CD4-positive, alpha-beta T cell (primary cell): Measurements from ENCODE around the gene AQP1. TPM values are rescaled to one million over a fixed set of nuclear protein-coding genes. Genes with fewer than 3 reads are reported as not detected.

Experiments
- ATAC-seq: fragments of 200-7000 bp; cut with Tn5 transposase; one replicate; pipeline ENCODE4 v1.10.0; 2022; ENCODE audit warnings: mild to moderate bottlenecking; ENCODE audit not compliant: poor library complexity
- CTCF ChIA-PET: fragments of 350-600 bp; sonication (Branson Sonifier 250); formaldehyde crosslinking; loops from one replicate; lab custom pipeline; 2021; ENCODE audit warnings: antibody characterized with exemption, inconsistent platforms; lab: Charles Lee
- POLR2A ChIA-PET: fragments of 350-600 bp; sonication (Branson Sonifier 250); formaldehyde crosslinking; loops from one replicate; lab custom pipeline; 2021; ENCODE audit warnings: antibody characterized with exemption, inconsistent platforms; lab: Charles Lee
- DNase-seq, 14 experiments: peaks; one replicate each; pipeline ENCODE4 v3.0.0-alpha.2; 2013 to 2020; ENCODE audit warnings: mixed read lengths in 2 of 14
- H3K27ac ChIP-seq, 2 donors: one replicate each; pipeline versions ENCODE4 v1.5.1 to v1.7.0; 2013; ENCODE audit warnings: low read length in 2 of 2, low read depth in 1 of 2, mild to moderate bottlenecking in 1 of 2
- H3K27me3 ChIP-seq, 2 experiments: 1 replicate in 1 of 2; 2 replicates in 1 of 2; pipeline versions ENCODE4 v1.6.1 to v1.7.0; 2013; ENCODE audit warnings: low read length in 2 of 2, control low read depth in 1 of 2, mild to moderate bottlenecking in 1 of 2, moderate library complexity in 1 of 2; ENCODE audit not compliant: insufficient read depth in 2 of 2, control insufficient read depth in 1 of 2
- H3K36me3 ChIP-seq: one replicate; pipeline ENCODE4 v1.6.1; 2013; ENCODE audit warnings: low read length, control low read depth; ENCODE audit not compliant: insufficient read depth
- H3K4me1 ChIP-seq: one replicate; pipeline ENCODE4 v1.6.1; 2013; ENCODE audit warnings: low read length, control low read depth; ENCODE audit not compliant: insufficient read depth
- H3K4me3 ChIP-seq: one replicate; pipeline ENCODE4 v1.5.1; 2013; ENCODE audit warnings: mild to moderate bottlenecking, low read length, moderate library complexity
- H3K9me3 ChIP-seq, 2 experiments: 1 replicate in 1 of 2; 2 replicates in 1 of 2; pipeline versions ENCODE4 v1.6.1 to v1.7.0; 2013; ENCODE audit warnings: low read length in 2 of 2, mild to moderate bottlenecking in 2 of 2, control low read depth in 1 of 2, moderate library complexity in 1 of 2; ENCODE audit not compliant: control insufficient read depth in 1 of 2, insufficient read depth in 1 of 2
- H3K27ac Mint-ChIP-seq: one replicate; pipeline ENCODE4 v1.8.0; 2020; ENCODE audit warnings: mixed read lengths
- H3K27me3 Mint-ChIP-seq: one replicate; pipeline ENCODE4 v1.8.0; 2021; ENCODE audit warnings: mixed read lengths
- H3K36me3 Mint-ChIP-seq: one replicate; pipeline ENCODE4 v1.8.0; 2021; ENCODE audit warnings: low read depth, mixed read lengths
- H3K4me1 Mint-ChIP-seq: one replicate; pipeline ENCODE4 v1.8.0; 2021; ENCODE audit warnings: low read depth, mixed read lengths
- H3K4me3 Mint-ChIP-seq: one replicate; pipeline ENCODE4 v1.8.0; 2020; ENCODE audit warnings: mild to moderate bottlenecking, mixed read lengths
- H3K9me3 Mint-ChIP-seq: one replicate; pipeline ENCODE4 v1.8.0; 2020; ENCODE audit warnings: mixed read lengths
- intact Hi-C, 2 experiments: fragments of 100-400 bp; cut with DNase I in 1 of 2; cut with micrococcal nuclease in 1 of 2; formaldehyde crosslinking; loops; one replicate each; pipeline versions ENCODE4 v1.15.1 to v1.9.0; 2023 to 2025; cut with DNase I, micrococcal nuclease
- total RNA-seq, 174 experiments: library from RNA in 2 of 174; stranded (reverse) in 2 of 174; gene quantifications; one replicate each; pipeline ENCODE4 v1.2.3 and lab custom pipeline; 2021 to 2026
- TF ChIP-seq, protein P1 (sequence below): fragments of 200-600 bp; IDR thresholded peaks from one replicate; pipeline ENCODE4 v1.8.0; 2022; ENCODE audit warnings: antibody characterized with exemption, mild to moderate bottlenecking

Gene AQP1
- total RNA-seq, 2 experiments from 2014 or later: 0.17 to 0.22 TPM

DNA sequence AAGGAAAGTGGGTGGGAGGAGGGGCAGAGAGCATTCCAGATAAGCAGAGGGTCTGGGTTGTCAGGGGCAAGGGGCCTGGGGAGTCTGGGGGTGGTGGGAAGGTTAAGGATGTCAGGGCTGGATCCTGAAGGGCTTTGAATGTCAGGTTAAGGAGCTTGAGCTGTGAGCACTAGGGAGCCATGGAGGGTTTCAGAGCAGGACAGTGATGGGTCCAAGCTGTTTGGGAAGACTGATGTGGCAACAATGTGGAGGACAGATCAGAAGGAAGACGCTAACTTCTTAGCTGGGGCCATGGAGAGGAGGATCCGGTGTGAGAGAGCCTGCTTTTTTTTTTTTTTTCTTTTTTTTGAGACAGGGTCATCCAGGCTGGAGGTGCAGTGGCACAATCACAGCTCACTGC lies 13.9 kb upstream of the AQP1 start:
- DNase-seq: no peak

DNA sequence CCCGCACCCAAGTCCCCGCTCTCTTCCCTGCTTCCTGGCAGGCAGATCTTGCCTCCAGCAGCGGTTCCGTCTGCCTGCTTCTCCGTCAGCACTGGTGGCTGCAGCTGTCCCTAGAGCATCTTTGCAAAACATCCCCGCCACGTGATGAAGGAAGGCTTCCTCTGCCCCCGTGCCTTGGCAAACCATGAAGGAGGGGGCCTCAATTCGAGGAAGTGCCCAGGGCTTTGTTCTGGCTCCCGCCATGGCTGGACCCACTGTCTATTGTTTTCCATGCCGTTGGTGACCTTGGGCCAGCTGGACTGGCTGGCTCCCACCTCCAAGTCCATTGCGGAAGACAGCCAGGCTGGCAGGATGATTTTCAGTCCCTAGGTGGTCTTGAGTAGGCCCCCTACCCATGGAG lies 13.2 kb upstream of the AQP1 start:
- Mint-ChIP-seq H3K27me3 (no peaks in the 10 kb centered on the region), H3K4me1 (no peaks in the 10 kb centered on the region), H3K27ac (no peak overlapping the region), H3K36me3 (no peaks in the 10 kb centered on the region), H3K4me3 (no peak overlapping the region), H3K9me3 (no peaks in the 10 kb centered on the region)
- Histone ChIP-seq H3K27ac (no peak overlapping the region), H3K36me3 (no peaks in the 10 kb centered on the region), H3K9me3 (peaks cover 0 to 6% of the 10 kb centered on the region in 2 experiments), H3K4me1 (no peaks in the 10 kb centered on the region), H3K4me3 (no peak overlapping the region), H3K27me3 (no peaks in the 10 kb centered on the region)
- TF ChIP-seq, protein P1, sequence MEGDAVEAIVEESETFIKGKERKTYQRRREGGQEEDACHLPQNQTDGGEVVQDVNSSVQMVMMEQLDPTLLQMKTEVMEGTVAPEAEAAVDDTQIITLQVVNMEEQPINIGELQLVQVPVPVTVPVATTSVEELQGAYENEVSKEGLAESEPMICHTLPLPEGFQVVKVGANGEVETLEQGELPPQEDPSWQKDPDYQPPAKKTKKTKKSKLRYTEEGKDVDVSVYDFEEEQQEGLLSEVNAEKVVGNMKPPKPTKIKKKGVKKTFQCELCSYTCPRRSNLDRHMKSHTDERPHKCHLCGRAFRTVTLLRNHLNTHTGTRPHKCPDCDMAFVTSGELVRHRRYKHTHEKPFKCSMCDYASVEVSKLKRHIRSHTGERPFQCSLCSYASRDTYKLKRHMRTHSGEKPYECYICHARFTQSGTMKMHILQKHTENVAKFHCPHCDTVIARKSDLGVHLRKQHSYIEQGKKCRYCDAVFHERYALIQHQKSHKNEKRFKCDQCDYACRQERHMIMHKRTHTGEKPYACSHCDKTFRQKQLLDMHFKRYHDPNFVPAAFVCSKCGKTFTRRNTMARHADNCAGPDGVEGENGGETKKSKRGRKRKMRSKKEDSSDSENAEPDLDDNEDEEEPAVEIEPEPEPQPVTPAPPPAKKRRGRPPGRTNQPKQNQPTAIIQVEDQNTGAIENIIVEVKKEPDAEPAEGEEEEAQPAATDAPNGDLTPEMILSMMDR: no peak
- CTCF ChIA-PET: no interaction called here
- no peak for ATAC-seq
- DNase-seq: no peak
- intact Hi-C loops: no loop called here
- POLR2A ChIA-PET: no interaction called here

More for the DNA sequence above, 13.9 kb upstream of the AQP1 start:
- peaks cover 0 to 6% of the 10 kb centered on the region in 2 experiments for H3K9me3 ChIP-seq
- H3K36me3 ChIP-seq: no peaks in the 10 kb centered on the region
- Mint-ChIP-seq H3K36me3 (no peaks in the 10 kb centered on the region), H3K4me3 (no peak overlapping the region), H3K27ac (no peak overlapping the region), H3K9me3 (no peaks in the 10 kb centered on the region), H3K27me3 (no peaks in the 10 kb centered on the region), H3K4me1 (no peaks in the 10 kb centered on the region)
- TF ChIP-seq, protein P1: no peak
- CTCF ChIA-PET: no interaction called here
- no peaks in the 10 kb centered on the region for H3K4me1 ChIP-seq
- H3K4me3 ChIP-seq: no peak overlapping the region
- no peak overlapping the region for H3K27ac ChIP-seq
- no peaks in the 10 kb centered on the region for H3K27me3 ChIP-seq
- no peak for ATAC-seq
- POLR2A ChIA-PET: no interaction called here
- intact Hi-C loops: no loop called here

DNA sequence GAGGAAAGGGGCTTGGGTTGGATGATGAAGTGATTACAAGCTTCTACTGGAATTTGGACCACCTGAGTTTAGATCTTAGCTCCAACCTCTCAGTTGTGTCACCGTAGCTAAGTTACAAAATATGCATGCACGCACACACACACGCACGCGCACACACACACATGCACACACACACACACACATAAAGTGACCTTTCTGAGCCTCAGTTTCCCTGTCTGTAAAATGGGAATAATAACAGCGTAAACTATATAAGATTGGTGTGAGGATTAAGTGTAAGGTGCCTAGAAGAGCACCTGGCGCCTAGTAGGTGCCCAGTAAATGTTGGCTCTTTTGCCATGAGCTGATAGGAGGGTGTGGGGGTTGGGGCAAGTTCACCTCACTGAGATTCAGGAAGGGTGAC lies 12.6 kb upstream of the AQP1 start:
- Mint-ChIP-seq H3K4me3 (no peak overlapping the region), H3K4me1 (no peaks in the 10 kb centered on the region), H3K27me3 (no peaks in the 10 kb centered on the region), H3K36me3 (no peaks in the 10 kb centered on the region), H3K9me3 (no peaks in the 10 kb centered on the region), H3K27ac (no peak overlapping the region)
- no peaks in the 10 kb centered on the region for H3K4me1 ChIP-seq
- no peaks in the 10 kb centered on the region for H3K36me3 ChIP-seq
- no peak overlapping the region for H3K4me3 ChIP-seq
- H3K27me3 ChIP-seq: no peaks in the 10 kb centered on the region
- intact Hi-C loops: no loop called here
- H3K9me3 ChIP-seq: peaks cover 0 to 6% of the 10 kb centered on the region in 2 experiments
- DNase-seq (no peak), ATAC-seq (no peak)
- POLR2A ChIA-PET: no interaction called here
- TF ChIP-seq, protein P1: no peak
- no peak overlapping the region for H3K27ac ChIP-seq
- CTCF ChIA-PET: no interaction called here
